GM23338 (cell line): ENCODE results near the gene RFNG. TPM values are rescaled to one million over a fixed set of nuclear protein-coding genes. Genes with fewer than 3 reads are reported as not detected.
A peak's percentile ranks its signal among the peaks of the same experiment; 100 is the strongest.

Experiments used
- ATAC-seq: fragments of 200-7000 bp; cut with Tn5 transposase; 3 replicates; pipeline ENCODE4 v1.9.1; 2020
- DNase-seq: peaks from one replicate; pipeline ENCODE4 v3.0.0-alpha.2; 2015; ENCODE audit warnings: low spot score
- H2AFZ ChIP-seq: fragments of 200-600 bp; sonication (generic); 2 replicates; pipeline ENCODE4 v1.8.0; 2016; ENCODE audit warnings: antibody characterized with exemption, mild to moderate bottlenecking, moderate library complexity
- H3F3A ChIP-seq: fragments of 200-600 bp; sonication (generic); replicated peaks from 2 replicates; pipeline ENCODE4 v1.8.0; 2017; ENCODE audit warnings: antibody characterized with exemption, mixed run types, low read depth
- H3K27ac ChIP-seq: fragments of 200-600 bp; sonication (generic); 2 replicates; pipeline ENCODE4 v1.6.1; 2016; ENCODE audit warnings: low read depth
- H3K27me3 ChIP-seq: fragments of 200-600 bp; sonication (generic); 2 replicates; pipeline ENCODE4 v1.8.0; 2016; ENCODE audit warnings: mild to moderate bottlenecking, mixed run types, moderate library complexity; ENCODE audit not compliant: insufficient read depth
- H3K36me3 ChIP-seq: fragments of 200-600 bp; sonication (generic); 2 replicates; pipeline ENCODE4 v1.8.0; 2016; ENCODE audit warnings: mild to moderate bottlenecking; ENCODE audit not compliant: insufficient read depth
- H3K4me1 ChIP-seq: fragments of 200-600 bp; sonication (generic); 2 replicates; pipeline ENCODE4 v1.8.0; 2016; ENCODE audit warnings: mild to moderate bottlenecking, moderate library complexity; ENCODE audit not compliant: insufficient read depth
- H3K4me2 ChIP-seq: fragments of 200-600 bp; sonication (generic); 2 replicates; pipeline ENCODE4 v1.7.1; 2017; ENCODE audit warnings: mixed run types
- H3K4me3 ChIP-seq: fragments of 200-600 bp; sonication (generic); 2 replicates; pipeline ENCODE4 v1.6.1; 2016; ENCODE audit warnings: mixed run types
- H3K79me2 ChIP-seq: fragments of 200-600 bp; sonication (generic); replicated peaks from 2 replicates; pipeline ENCODE4 v1.8.0; 2017; ENCODE audit warnings: mild to moderate bottlenecking; ENCODE audit not compliant: insufficient read depth
- H3K9me2 ChIP-seq: fragments of 200-600 bp; sonication (generic); 2 replicates; pipeline ENCODE4 v1.8.0; 2017; ENCODE audit not compliant: insufficient read depth
- H4K20me1 ChIP-seq: fragments of 200-600 bp; sonication (generic); replicated peaks from 2 replicates; pipeline ENCODE4 v1.8.0; 2017; ENCODE audit warnings: mild to moderate bottlenecking; ENCODE audit not compliant: insufficient read depth
- H3K27ac Mint-ChIP-seq: 2 replicates; pipeline ENCODE4 v1.8.0; 2020; ENCODE audit warnings: inconsistent platforms, mild to moderate bottlenecking, moderate library complexity, mixed read lengths
- H3K27me3 Mint-ChIP-seq: 3 replicates; pipeline ENCODE4 v1.8.0; 2022; ENCODE audit warnings: low read depth, mild to moderate bottlenecking, moderate library complexity, mixed read lengths, inconsistent platforms; ENCODE audit not compliant: insufficient read depth, poor library complexity
- H3K36me3 Mint-ChIP-seq: 3 replicates; pipeline ENCODE4 v1.8.0; 2021; ENCODE audit warnings: low read depth, mild to moderate bottlenecking, inconsistent platforms, moderate library complexity, mixed read lengths
- H3K4me1 Mint-ChIP-seq: 3 replicates; pipeline ENCODE4 v1.8.0; 2020; ENCODE audit warnings: mild to moderate bottlenecking, inconsistent platforms, mixed read lengths
- H3K4me3 Mint-ChIP-seq: 3 replicates; pipeline ENCODE4 v1.8.0; 2021; ENCODE audit warnings: moderate library complexity, mild to moderate bottlenecking, inconsistent platforms, mixed read lengths
- H3K9me3 Mint-ChIP-seq: 3 replicates; pipeline ENCODE4 v1.8.0; 2020; ENCODE audit warnings: moderate library complexity, mild to moderate bottlenecking, inconsistent platforms, mixed read lengths
- CREB1 ChIP-seq: fragments of 250-450 bp; sonication (Bioruptor Pico); IDR thresholded peaks from 2 replicates; pipeline ENCODE4 v1.5.0; 2020; ENCODE audit warnings: low read depth, mild to moderate bottlenecking, moderate library complexity
- EZH2phosphoT487 ChIP-seq: fragments of 200-600 bp; sonication (generic); IDR thresholded peaks from one replicate; pipeline ENCODE4 v1.8.1; 2018; ENCODE audit warnings: antibody characterized with exemption; ENCODE audit not compliant: unreplicated experiment
- JUNB ChIP-seq: IDR thresholded peaks from one replicate; pipeline ENCODE4 v1.6.1; 2016; ENCODE audit warnings: antibody characterized with exemption; ENCODE audit not compliant: unreplicated experiment
- NANOG ChIP-seq: IDR thresholded peaks from 2 replicates; pipeline ENCODE4 v1.6.1; 2016; ENCODE audit warnings: antibody characterized with exemption, borderline replicate concordance
- REST ChIP-seq: IDR thresholded peaks from one replicate; pipeline ENCODE4 v1.6.1; 2018; ENCODE audit warnings: antibody characterized with exemption; ENCODE audit not compliant: unreplicated experiment
- STAT1 ChIP-seq: IDR thresholded peaks from one replicate; pipeline ENCODE4 v1.6.1; 2016; ENCODE audit warnings: antibody characterized with exemption; ENCODE audit not compliant: unreplicated experiment
- ZNF114 ChIP-seq: fragments of 250-450 bp; sonication (Bioruptor Pico); IDR thresholded peaks from 2 replicates; pipeline ENCODE4 v1.5.0; 2020; ENCODE audit warnings: mild to moderate bottlenecking, moderate library complexity
- ZNF462 ChIP-seq: fragments of 250-450 bp; sonication (Bioruptor Pico); IDR thresholded peaks from 2 replicates; pipeline ENCODE4 v1.5.0; 2020; ENCODE audit warnings: mild to moderate bottlenecking, moderate library complexity
- polyA plus RNA-seq: library from polyadenylated mRNA; unstranded; fragments of >200 nt; fragmentation: Nextera tagmentation; extraction: Ambion mirVana; gene quantifications from 2 replicates; pipeline ENCODE4 v1.2.1, GENCODE V29; 2016
- total RNA-seq: library from RNA; depleted of rRNA; stranded (reverse); fragments of >200 nt; shearing (Covaris generic); gene quantifications from 2 replicates; pipeline ENCODE4 v1.2.3, GENCODE V29; 2014
- TF ChIP-seq, protein P1 (sequence below): IDR thresholded peaks from 2 replicates; pipeline ENCODE4 v1.6.1; 2016; ENCODE audit warnings: antibody characterized with exemption

RFNG gene
- total and polyA plus RNA-seq, 2 experiments from 2014 or later = 18.0 to 44.7 TPM

DNA sequence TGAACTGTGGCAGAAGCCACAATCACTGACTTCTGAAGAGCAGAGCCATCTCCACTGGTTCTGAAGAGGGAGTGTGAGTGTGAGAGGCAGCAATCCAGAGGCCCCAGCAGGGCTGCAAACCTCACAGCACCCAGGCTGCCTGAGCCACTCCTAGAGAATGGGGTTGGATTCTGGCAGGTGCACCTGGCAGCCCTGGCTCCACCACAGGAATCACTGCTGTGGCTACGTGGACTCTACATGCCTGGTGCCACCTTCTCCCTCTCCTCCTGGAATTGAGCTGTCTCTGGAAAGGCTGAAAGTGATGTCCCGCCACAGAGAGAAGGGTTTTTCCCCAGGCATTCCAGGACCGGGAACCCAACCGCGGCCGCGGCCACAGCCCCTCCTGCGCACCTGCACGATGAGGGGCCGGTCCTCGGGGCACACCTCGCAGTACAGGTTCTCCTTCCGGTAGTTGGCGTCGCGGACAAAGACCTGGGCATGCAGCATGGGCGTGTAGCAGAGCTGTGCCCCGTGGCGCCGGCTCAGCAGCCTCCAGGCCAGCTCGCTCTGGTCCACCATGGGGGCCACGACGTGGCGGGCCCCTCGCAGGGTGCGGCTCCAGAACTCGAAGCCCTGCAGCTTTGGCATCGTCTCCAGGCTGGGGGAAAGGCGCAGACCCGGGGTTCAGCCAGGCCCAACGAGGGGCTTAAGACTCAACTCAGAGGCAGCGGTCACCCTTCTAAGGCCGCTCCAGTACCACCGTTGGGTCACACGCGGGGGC lies 13.0 kb upstream of the RFNG start:
- no peak overlapping the region for H2AFZ ChIP-seq
- Mint-ChIP-seq H3K36me3 (peaks cover 4% of the 10 kb centered on the region), H3K9me3 (no peaks in the 10 kb centered on the region)

GRCh38 chr17:82063424-82064415 lies 12.1 kb upstream of the RFNG start:
- peaks cover 5% of the 10 kb centered on the region for H3K27me3 Mint-ChIP-seq
- H3K9me3 Mint-ChIP-seq = no peaks in the 10 kb centered on the region
- Histone ChIP-seq H3K27ac (no peak overlapping the region), H3K79me2 (no peaks in the 10 kb centered on the region), H3K4me2 (no peak overlapping the region), H3K36me3 (no peaks in the 10 kb centered on the region), H4K20me1 (no peaks in the 10 kb centered on the region), H2AFZ (no peak overlapping the region), H3K4me1 (no peaks in the 10 kb centered on the region), H3F3A (peaks cover 7% of the 10 kb centered on the region; the same call in 1 of the 2 replicates), H3K9me2 (no peaks in the 10 kb centered on the region), H3K4me3 (no peak overlapping the region), H3K27me3 (no peaks in the 10 kb centered on the region)
- ATAC-seq (no peak), DNase-seq (no peak)
- no peak overlapping the region for H3K27ac Mint-ChIP-seq
- H3K4me3 Mint-ChIP-seq = peak overlapping the region; percentile 72
- peaks cover 4% of the 10 kb centered on the region for H3K36me3 Mint-ChIP-seq
- peaks cover 4% of the 10 kb centered on the region; the same call in 2 of the 3 replicates for H3K4me1 Mint-ChIP-seq
- TF ChIP-seq ZNF462 (CRISPR knock-in tag) (no peak), JUNB (no peak), EZH2phosphoT487 (no peak), REST (no peak), ZNF114 (no peak), STAT1 (no peak)
- TF ChIP-seq, protein P1, sequence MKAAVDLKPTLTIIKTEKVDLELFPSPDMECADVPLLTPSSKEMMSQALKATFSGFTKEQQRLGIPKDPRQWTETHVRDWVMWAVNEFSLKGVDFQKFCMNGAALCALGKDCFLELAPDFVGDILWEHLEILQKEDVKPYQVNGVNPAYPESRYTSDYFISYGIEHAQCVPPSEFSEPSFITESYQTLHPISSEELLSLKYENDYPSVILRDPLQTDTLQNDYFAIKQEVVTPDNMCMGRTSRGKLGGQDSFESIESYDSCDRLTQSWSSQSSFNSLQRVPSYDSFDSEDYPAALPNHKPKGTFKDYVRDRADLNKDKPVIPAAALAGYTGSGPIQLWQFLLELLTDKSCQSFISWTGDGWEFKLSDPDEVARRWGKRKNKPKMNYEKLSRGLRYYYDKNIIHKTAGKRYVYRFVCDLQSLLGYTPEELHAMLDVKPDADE = no peak

More for the DNA sequence above, 13.0 kb upstream of the RFNG start:
- Histone ChIP-seq H3K9me2 (no peaks in the 10 kb centered on the region), H3F3A (peaks cover 7% of the 10 kb centered on the region; the same call in 1 of the 2 replicates), H3K79me2 (no peaks in the 10 kb centered on the region), H3K4me2 (peak overlapping the region; percentile 88), H3K4me3 (peak overlapping the region; percentile 77), H3K27me3 (no peaks in the 10 kb centered on the region), H3K4me1 (no peaks in the 10 kb centered on the region), H4K20me1 (no peaks in the 10 kb centered on the region), H3K36me3 (no peaks in the 10 kb centered on the region), H3K27ac (no peak overlapping the region)
- ATAC-seq (peak; percentile 23), DNase-seq (peak; percentile 24)
- no peak overlapping the region for H3K27ac Mint-ChIP-seq
- H3K4me3 Mint-ChIP-seq = peak overlapping the region; percentile 72
- H3K4me1 Mint-ChIP-seq = peaks cover 4% of the 10 kb centered on the region; the same call in 2 of the 3 replicates
- TF ChIP-seq CREB1 = no peak
- no peak for TF ChIP-seq NANOG
- H3K27me3 Mint-ChIP-seq = peaks cover 5% of the 10 kb centered on the region
